RWPE1 (cell line): ENCODE data around the gene DHX36.
A peak's percentile ranks its signal among the peaks of the same experiment; 100 is the strongest.

ENCODE experiments used
- CTCF ChIA-PET: fragments of 350-600 bp; sonication (Branson Sonifier 250); formaldehyde crosslinking; extraction: SDS; loops from one replicate; lab custom pipeline; 2021; lab: Yijun Ruan, JAX
- POLR2A ChIA-PET: fragments of 400-600 bp; formaldehyde crosslinking; extraction: SDS; loops from one replicate; lab custom pipeline; 2020; ENCODE audit warnings: antibody characterized with exemption; ENCODE audit not compliant: low non-redundant PET; lab: Yijun Ruan, JAX
- DNase-seq: peaks from one replicate; pipeline ENCODE4 v3.0.0; 2012; ENCODE audit warnings: low spot score
- H3K27ac ChIP-seq: fragments of 450-650 bp; 2 replicates; pipeline ENCODE4 v1.5.1; 2017
- TF ChIP-seq, protein P1 (sequence below): fragments of 450-650 bp; conservative IDR thresholded peaks from 2 replicates; pipeline ENCODE4 v1.5.1; 2017; ENCODE audit warnings: low read depth, mild to moderate bottlenecking

DHX36 gene

DNA sequence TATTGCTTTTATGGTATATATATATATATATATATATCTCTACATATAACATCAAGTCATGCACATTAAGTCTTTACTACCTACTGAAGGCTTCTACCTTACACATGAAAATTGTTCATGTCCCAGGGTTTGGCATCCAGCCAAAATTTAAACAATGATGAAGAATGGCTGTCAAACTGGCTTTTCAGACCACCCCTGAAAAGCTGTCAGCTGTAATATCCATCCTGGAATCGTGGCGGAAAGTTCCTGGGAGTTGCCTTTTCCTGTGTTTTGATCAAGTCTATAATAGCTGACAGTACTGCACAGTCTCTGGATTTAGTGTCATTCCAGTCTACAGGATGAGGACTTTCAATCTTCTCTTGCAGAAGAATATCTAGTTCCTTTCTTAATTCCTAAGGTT, 48.3 kb downstream of the DHX36 start:
- TF ChIP-seq, protein P1, sequence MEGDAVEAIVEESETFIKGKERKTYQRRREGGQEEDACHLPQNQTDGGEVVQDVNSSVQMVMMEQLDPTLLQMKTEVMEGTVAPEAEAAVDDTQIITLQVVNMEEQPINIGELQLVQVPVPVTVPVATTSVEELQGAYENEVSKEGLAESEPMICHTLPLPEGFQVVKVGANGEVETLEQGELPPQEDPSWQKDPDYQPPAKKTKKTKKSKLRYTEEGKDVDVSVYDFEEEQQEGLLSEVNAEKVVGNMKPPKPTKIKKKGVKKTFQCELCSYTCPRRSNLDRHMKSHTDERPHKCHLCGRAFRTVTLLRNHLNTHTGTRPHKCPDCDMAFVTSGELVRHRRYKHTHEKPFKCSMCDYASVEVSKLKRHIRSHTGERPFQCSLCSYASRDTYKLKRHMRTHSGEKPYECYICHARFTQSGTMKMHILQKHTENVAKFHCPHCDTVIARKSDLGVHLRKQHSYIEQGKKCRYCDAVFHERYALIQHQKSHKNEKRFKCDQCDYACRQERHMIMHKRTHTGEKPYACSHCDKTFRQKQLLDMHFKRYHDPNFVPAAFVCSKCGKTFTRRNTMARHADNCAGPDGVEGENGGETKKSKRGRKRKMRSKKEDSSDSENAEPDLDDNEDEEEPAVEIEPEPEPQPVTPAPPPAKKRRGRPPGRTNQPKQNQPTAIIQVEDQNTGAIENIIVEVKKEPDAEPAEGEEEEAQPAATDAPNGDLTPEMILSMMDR, result no peak
- ChIA-PET CTCF (no interaction called here), POLR2A (no interaction called here)
- H3K27ac ChIP-seq, result no peak overlapping the region
- no peak for DNase-seq

DNA sequence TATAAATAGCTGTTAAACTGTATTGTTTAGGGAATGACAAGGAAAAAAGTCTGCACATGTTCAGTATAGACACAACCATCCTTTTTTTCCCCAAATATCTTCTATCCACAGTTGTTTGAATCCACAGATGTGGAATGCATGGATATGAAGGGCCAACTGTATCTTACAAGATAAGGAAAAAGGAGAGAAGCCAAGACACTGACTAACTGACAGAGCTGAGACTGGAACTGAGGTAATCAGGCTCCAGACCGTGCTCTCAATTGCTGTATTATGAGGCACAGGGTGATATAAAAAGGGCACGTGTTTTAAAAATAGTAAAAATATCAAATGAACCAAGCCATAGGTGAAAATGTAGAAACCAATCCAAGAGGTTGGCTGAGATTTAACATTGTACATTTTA, 49.0 kb downstream of the DHX36 start:
- ChIA-PET CTCF (no interaction called here), POLR2A (no interaction called here)
- no peak for DNase-seq
- TF ChIP-seq, protein P1, result no peak
- H3K27ac ChIP-seq, result no peak overlapping the region

DNA sequence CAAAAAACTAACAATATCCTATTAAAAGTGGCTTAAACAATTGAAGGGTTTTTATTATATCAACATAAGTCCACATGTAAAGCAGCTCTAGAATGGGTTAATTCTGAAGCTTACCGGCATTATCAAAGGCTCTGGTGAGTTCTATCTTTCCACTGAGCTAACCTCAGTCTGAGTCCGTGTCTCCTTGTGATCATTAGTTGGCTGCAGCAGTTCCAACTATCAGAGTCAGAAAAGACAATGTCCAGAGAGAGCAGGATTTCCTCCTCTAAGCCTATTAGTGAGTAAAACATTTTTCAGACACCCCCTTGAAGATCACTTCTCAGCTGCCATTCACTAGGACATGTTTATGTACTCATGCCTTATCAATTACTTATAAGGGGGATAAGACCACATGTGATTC, 49.9 kb downstream of the DHX36 start:
- POLR2A ChIA-PET, result no interaction called here
- no peak overlapping the region for H3K27ac ChIP-seq
- CTCF ChIA-PET, result no interaction called here
- DNase-seq, result no peak
- TF ChIP-seq, protein P1, result no peak

DNA sequence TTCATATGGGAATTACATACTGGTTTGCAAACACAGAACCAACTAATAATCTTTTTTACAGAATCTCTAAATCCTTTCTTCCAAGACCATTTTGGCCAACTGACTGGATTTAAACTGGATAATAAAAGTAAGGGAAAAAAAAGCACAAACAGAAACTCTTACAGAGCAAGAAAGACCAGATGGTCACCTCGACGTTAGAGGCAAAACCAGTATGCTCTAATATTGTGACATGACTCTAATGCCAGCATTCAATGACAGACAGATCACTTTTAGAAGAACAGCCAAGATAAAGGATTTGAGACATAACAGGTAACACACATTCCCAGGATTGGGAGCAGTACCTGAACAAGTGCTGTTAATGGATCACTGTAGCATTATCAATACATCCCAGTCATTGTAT, 50.9 kb downstream of the DHX36 start:
- POLR2A ChIA-PET, result no interaction called here

DNA sequence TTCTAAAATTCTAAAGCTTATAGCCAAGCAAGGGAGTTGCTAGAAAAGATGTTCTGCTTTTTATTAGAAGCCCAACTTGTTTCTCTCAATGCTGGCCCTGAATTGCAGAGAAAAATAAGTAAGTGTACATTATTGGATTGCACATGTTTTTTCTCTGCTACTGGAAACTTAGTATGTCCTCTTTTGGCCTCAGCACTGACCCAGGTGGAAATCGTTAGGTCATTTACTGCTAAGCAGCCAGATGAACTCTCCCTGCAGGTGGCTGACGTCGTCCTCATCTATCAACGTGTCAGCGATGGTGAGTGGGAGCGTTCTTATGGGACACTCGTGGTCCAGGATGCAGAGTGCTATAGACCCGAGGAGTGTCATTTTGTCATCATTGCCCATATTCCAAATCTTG, 69.8 kb downstream of the DHX36 start:
- TF ChIP-seq, protein P1, result no peak
- H3K27ac ChIP-seq, result no peak overlapping the region
- POLR2A ChIA-PET, result no interaction called here
- CTCF ChIA-PET, result interaction anchor here (0.8 to 1.2 kb wide), 2 partner anchors 159 to 220 kb away, joined by 6 to 8 read pairs; no protein-coding TSS in a partner anchor
- DNase-seq, result no peak

More for the DNA sequence above, 50.9 kb downstream of the DHX36 start:
- DNase-seq, result no peak
- CTCF ChIA-PET, result no interaction called here
- TF ChIP-seq, protein P1, result no peak
- H3K27ac ChIP-seq, result no peak overlapping the region

DNA sequence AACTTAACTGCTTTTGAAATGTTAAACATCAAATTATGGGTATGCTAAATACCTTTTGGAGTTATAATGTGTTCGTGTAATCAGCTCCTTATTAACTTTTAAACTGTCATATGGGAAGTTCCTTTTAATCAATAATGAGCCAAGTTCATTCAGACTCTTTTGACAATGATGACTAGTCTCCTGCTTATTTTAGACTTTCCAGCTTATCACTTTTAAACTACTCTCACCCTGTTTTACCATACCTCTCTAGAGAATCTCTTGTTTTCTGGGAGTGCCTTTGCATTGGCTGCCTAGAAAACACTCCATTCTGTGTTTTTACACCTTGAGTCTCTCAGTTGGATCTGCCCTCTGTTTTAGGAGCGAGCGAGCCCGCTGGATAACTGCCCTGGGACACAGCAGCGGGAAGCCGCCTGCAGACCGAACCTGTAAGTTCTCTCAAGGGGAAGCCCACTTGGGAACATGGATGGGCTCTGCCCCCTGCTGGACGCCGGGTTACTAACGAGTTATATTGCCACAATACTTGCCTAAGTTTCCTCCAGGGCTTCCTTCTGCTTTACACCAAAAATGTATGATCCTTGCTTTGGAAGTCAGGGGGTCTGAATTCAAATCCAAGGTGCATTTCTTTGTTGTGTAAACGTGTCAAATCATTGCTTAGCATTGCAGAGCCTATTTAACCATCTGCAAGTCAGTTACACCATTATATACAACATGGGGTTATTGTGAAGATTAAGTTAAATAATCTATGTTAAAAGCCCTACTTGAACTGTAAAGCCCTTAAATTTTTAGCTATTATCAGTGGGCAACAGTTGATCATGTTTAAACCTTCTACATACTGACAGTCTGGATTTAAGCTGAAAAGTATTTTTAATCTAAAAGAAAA, 71.3 kb downstream of the DHX36 start:
- peak; percentile 69 for DNase-seq
- TF ChIP-seq, protein P1, result peak; percentile 78
- no peak overlapping the region for H3K27ac ChIP-seq
- ChIA-PET CTCF (interaction anchor here (0.6 to 1.2 kb wide), 9 partner anchors 9 to 1169 kb away, joined by 3 to 6 read pairs (median 4); no protein-coding TSS in a partner anchor), POLR2A (no interaction called here)
